ENCODE measurements around the gene FNBP1.

DNA sequence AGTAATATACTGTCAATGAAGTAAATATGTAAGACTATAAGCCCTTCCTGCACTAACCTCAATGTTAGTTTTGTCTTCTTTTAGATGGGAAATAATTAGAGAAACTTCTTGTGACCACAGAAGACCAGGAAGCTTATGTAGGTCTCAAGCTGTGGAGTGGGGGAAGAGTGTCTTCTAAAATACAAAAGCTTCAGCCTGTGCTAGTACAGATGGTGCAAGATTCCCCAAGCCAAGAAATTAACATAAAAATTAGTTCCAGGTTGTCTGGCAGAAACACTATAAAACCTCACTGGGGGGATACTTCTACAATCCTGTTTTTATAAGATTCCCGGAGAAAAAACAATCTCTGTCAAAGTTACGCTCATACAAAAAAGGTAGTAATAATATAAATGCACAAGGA is 103.6 kb downstream of the FNBP1 start:
- TF ChIP-seq, protein P1, sequence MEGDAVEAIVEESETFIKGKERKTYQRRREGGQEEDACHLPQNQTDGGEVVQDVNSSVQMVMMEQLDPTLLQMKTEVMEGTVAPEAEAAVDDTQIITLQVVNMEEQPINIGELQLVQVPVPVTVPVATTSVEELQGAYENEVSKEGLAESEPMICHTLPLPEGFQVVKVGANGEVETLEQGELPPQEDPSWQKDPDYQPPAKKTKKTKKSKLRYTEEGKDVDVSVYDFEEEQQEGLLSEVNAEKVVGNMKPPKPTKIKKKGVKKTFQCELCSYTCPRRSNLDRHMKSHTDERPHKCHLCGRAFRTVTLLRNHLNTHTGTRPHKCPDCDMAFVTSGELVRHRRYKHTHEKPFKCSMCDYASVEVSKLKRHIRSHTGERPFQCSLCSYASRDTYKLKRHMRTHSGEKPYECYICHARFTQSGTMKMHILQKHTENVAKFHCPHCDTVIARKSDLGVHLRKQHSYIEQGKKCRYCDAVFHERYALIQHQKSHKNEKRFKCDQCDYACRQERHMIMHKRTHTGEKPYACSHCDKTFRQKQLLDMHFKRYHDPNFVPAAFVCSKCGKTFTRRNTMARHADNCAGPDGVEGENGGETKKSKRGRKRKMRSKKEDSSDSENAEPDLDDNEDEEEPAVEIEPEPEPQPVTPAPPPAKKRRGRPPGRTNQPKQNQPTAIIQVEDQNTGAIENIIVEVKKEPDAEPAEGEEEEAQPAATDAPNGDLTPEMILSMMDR (conservative IDR thresholded peaks at IDR 0.05; ENCODE audit: low read depth, low read length): no peak
- TF ChIP-seq EZH2 (IDR thresholded peaks at IDR 0.05; ENCODE audit: low read length, unreplicated experiment): no peak
